ENCODE measurements around the gene DDAH2.

DNA sequence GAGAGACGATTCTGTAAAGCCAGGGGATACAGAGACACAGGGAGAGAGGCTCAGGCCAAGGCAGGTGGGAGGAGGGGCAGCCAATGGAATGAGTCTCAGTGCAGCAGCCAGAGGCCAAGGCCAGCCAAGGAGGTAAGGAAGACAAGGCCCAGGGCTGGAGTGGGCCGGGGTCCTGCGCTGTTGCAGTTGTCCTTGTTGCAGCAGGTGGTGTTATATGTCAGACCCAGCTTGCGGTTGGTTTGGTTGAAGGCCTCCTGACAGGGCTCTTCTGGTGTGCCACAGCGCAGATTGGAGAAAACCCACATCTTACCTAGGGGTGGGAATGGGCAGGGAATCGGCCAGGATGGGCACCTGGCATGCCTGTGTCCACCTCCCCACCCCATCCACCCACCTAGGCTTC, 10.1 kb downstream of the DDAH2 start:
- TF ChIP-seq NFRKB (IDR thresholded peaks at IDR 0.05) (no peak), SUZ12 (IDR thresholded peaks at IDR 0.05) (no peak), SP1 (IDR thresholded peaks at IDR 0.05) (no peak)
